ENCODE results near the gene NOTCH3.

The NOTCH3 gene

GRCh38 chr19:15235781-15236180 lies 35.0 kb upstream of the NOTCH3 start:
- no peak for DNase-seq

DNA sequence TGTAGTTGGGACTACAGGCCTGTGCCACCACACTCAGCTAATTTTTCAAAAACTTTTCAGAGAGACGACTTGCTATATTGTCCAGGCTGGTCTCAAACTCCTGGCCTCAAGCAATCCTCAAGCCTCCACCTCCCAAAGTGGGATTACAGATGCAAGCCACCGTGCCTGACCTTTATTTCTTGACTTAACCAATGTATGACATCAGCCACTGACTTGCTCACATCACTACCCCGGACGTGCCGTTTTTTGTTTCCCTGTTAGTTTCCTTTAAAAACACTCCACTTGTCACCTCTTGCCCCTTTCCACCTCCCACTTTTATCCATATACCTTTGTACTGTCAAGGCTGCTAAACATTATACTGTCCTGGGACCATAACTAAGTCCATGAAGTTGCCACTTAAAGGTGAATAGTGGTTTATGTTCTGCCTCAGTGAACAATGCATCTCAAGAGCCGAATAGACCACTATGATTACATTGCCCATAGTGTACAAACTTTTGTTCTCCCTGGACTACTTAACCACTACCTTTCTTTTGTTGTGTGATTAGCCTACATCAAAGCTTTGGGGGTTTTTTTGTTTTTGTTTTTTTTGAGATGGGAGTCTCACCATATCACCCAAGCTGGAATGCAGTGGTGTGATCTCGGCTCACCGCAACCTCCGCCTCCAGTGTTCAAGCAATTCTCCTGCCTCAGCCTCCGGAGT lies 33.8 kb upstream of the NOTCH3 start:
- no peak for DNase-seq

DNA sequence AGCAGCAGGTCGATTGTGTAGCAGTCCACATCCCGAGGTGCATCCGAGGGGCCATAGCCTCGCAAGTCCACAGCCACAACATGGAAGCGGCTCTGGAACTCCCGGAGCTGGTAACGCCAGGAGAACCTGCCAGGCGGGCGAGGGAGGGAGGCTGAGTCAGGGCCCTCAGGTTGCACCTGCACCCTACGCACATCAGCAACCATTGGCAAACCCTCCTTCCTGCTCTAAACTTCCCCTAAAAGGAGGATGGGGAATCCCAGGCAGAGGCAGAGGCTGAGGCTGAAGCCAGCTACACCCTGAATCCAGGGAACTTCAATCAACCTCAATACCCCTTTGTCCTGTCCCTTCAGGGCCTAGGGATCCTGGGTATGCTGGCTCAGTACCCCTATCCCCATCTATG lies 30.5 kb upstream of the NOTCH3 start:
- DNase-seq: no peak

DNA sequence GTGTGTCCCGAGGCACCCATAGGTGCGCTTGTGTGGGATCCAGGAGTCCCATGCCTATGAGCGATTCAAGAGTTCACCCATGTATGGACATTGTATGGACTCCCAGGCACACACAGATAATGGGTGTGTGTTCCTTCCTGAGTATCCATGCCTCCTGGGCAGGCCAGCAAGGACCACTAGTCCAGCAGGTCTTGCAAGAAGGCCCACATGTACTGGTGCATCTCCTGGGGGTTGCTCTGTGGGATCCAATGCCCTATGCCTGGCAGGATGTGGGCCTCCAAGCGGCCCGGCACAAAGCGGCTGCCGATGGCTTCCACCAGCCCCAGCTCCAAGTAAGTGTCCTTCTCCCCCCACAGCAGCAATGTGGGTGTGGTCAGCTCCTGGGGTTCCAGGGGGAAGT lies 26.5 kb upstream of the NOTCH3 start:
- DNase-seq: no peak

DNA sequence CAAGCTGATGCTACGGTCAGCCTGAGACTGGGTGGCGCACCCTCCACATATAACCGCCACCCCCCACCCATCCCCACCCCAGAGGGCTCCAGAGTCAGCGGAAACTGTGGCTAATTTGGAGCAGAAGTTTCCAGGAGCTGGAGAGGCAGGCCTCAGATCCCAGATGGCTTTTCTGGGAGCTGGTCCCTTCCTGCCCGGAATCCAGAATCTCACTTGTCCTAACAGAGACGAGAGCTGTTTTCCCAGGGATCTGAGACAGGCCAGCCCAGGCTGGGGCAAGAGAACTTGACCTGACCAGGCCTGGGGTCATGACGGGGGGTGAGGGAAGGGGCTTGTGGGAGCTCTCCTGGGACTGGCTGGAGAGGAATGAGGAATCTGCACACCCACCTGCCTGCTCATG lies 25.0 kb upstream of the NOTCH3 start:
- no peak for DNase-seq

DNA sequence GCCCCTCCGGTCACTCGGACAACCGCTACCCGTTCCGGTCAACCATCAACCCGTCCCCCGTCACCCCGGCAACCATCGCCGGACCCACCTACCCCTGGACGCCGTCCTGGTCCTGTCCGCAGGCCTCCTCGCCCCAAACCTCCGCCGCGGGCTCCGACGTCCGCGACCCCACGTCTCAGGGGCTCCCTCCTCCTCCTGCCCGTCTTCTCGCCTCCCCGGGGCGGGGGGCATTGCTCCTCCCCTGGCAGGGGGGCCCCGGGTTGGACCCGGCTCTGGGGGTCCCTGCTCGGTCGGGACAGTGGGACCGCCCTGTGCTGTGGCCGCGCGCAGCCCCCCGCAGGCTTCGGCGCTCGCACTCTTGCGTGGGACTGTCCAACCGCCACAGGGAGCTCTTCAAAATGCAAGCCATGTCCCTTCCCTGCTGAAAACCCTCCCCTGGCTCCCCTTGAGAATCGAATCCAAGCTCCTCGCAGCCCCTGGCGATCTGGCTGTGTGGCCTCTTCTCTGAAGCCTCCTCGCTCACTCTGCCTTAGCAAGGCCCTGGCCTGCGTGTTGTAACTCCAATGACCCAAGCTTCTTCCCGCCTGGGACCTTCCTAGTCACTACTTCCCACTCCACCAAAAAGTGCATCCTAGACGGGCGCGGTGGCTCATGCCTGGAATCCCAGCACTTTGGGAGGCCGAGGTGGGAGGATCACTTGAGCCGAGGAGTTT lies 23.0 kb upstream of the NOTCH3 start:
- DNase-seq: no peak

GRCh38 chr19:15222738-15223648 lies 22.2 kb upstream of the NOTCH3 start:
- DNase-seq: peak; percentile 80 to 88

- DNase-seq: no peak
Measured at GRCh38 chr19:15220833-15221232, 20.0 kb upstream of the NOTCH3 start.

DNA sequence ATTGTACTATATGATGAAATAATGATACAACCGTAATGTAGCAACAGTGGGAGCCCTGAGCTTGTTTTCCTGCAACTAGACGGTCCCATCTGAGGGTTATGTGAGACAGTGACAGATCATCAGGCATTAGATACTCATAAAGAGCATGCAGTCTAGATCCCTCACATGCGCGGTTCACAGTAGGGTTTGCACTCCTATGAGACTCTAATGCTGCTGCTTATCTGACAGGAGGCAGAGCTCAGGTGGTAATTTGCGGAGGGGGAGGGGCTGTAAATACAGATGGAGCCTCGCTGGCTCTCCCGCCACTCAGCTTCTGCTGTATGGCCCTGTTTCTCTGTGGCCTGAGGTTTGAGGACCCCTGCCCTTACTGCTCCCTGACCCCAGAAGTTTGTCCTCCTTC lies 17.7 kb upstream of the NOTCH3 start:
- no peak for DNase-seq

- DNase-seq: no peak
Measured at GRCh38 chr19:15216363-15216762, 15.6 kb upstream of the NOTCH3 start.

GRCh38 chr19:15213715-15214381 lies 13.1 kb upstream of the NOTCH3 start:
- no peak for DNase-seq

DNA sequence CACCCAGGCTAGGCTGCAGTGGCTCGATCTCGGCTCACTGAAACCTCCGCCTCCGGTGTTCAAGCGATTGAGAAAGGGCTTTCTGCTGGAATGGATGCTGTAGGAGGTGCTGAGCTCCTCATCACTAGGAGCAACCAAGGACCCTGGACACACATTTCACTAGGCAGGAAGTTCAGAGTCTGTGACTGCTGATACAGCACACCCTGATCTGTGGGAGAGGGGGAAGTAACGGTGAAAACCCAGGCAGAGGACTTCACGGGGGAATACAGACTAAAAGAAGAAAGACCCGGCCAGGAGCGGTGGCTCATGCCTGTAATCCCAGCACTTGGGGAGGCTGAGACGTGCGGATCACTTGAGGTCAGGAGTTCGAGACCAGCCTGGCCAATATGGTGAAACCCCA lies 11.9 kb upstream of the NOTCH3 start:
- DNase-seq: peak in 1 of 2 donors; percentile 10

DNA sequence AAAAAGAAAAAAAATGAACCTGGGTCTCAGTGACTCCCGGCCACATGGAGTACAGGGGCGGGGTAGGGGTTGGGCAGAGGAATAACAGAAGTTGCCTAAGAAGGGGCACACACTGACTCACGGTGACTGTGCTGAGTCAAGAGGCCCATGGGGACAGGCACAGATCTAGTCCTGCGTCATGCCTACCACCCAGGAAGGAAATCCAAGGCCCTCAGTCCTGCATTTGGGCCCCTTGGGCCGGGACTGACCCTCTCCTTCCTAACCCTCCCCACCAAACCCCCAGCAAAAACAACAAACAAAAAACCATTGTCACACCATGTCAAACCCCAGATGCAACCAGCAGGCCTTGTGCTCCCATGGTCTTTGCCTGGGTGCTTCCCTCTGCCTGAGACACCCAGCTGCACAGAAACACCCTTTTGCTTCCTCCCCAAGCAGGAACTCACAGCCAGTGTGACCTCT lies 9.6 kb upstream of the NOTCH3 start:
- peak in 1 of 2 donors; percentile 83 for DNase-seq

DNA sequence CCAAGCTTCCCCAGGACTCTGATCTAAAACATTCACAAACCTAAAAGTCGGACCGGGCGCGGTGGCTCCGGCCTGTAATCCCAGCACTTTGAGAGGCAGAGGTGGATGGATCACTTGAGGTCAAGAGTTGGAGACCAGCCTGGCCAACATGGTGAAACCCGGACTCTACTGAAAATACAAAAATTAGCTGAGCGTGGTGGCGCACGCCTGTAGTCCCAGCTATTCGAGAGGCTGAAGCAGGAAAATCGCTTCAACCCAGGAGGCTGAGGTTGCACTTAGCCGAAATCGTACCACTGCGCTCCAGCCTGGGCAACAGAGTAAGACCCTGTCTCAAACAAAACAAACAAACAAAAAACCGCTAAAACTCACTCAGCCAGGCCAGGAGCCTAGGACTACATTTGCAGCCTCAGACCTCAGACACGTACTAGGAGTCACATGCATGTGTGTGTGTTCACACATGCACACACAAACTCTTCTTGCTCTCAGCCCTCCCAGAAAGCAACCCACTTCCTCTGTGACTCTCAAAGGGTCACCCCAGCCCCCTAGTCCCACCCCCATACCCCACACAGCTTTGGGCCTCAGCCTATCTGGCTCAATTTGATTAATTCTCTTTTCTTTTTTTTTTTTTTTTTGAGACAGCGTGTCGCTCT lies 704 bp upstream of the NOTCH3 start:
- no peak for DNase-seq

- DNase-seq: no peak
Measured at GRCh38 chr19:15199661-15200552, 888 bp downstream of the NOTCH3 start.

DNA sequence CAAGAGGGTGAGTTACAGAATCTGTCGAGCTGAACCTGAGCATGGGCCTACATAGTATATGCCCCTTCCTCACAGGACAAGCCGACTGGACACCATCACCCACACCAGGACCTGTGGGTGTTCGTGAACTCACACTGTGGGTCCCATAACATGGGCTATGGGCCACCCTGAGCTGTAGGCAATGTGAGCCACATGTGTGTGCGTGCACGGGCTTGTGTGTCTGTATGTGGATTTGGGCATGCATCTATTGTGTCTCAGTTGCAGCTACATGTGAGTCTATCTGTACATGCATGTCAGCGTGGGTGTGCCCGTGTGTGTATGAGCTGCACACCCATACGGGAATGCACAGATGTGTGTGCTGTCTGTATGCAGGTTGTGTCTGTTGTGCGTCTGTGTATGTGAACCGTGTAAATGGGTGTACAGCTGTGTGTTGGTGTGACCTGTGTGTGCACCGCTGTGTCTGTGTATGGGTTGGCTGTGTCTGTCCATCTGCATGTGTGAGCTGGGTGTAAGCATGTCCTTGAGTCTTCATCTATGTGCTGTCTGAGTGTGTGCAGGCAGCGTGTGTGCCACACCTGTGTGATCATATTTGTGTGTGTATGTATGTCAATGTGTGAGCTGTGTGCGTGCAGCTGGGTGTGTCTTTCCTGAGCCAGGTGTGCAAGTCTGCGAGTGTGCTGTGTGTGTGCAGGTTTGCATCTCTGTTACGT lies 1.7 kb downstream of the NOTCH3 start:
- no peak for DNase-seq

GRCh38 chr19:15197942-15198341 lies 2.9 kb downstream of the NOTCH3 start:
- no peak for DNase-seq

GRCh38 chr19:15197275-15197941 lies 3.4 kb downstream of the NOTCH3 start:
- peak in 1 of 2 donors; percentile 17 for DNase-seq

GRCh38 chr19:15196360-15197005 lies 4.3 kb downstream of the NOTCH3 start:
- DNase-seq: no peak
